Measurements from ENCODE around the gene NFU1.

GRCh38 chr2:69383176-69383812 is 53.9 kb downstream of the NFU1 start:
- TF ChIP-seq CTCF (conservative IDR thresholded peaks at IDR 0.05 in 1 of 2, IDR thresholded peaks at IDR 0.05 in 1 of 2; ENCODE audit: low read depth in 1 of 2, low read length in 2 of 2) (no peak), EZH2 (IDR thresholded peaks at IDR 0.05; ENCODE audit: low read length, missing control alignments) (no peak)
